CD14-positive monocyte (primary cell): ENCODE results near the gene PHLDA2. TPM values are rescaled to one million over a fixed set of nuclear protein-coding genes. Genes with fewer than 3 reads are reported as not detected.

ENCODE experiments used
- DNase-seq, 3 donors: peaks; one replicate each; pipeline ENCODE4 v3.0.0-alpha.2; 2011 to 2022
- H2AFZ ChIP-seq: 2 replicates; pipeline ENCODE4 v1.6.0; 2012; ENCODE audit warnings: mild to moderate bottlenecking, low read depth, low read length, inconsistent platforms; ENCODE audit not compliant: insufficient read depth, poor library complexity, severe bottlenecking
- H3K27ac ChIP-seq, 2 donors: 1 replicate in 1 of 2; 2 replicates in 1 of 2; pipeline ENCODE4 v1.5.1; 2012 to 2013; ENCODE audit warnings: low read length in 2 of 2, control low read depth in 1 of 2, inconsistent platforms in 1 of 2, low read depth in 1 of 2, mild to moderate bottlenecking in 1 of 2
- H3K27me3 ChIP-seq, 2 donors: one replicate each; pipeline versions ENCODE4 v1.6.0 to v1.6.1; 2011 to 2013; ENCODE audit warnings: low read length in 2 of 2; ENCODE audit not compliant: control insufficient read depth in 2 of 2, insufficient read depth in 2 of 2
- H3K36me3 ChIP-seq, 2 donors: replicated peaks in 1 of 2; 1 replicate in 1 of 2; 2 replicates in 1 of 2; pipeline versions ENCODE4 v1.5.1 to v1.6.1; 2012 to 2013; ENCODE audit warnings: low read length in 2 of 2, control low read depth in 1 of 2, inconsistent platforms in 1 of 2, mild to moderate bottlenecking in 1 of 2; ENCODE audit not compliant: insufficient read depth in 2 of 2, control insufficient read depth in 1 of 2
- H3K4me1 ChIP-seq, 2 donors: 1 replicate in 1 of 2; 2 replicates in 1 of 2; pipeline versions ENCODE4 v1.5.1 to v1.6.1; 2012 to 2013; ENCODE audit warnings: low read length in 2 of 2, control low read depth in 1 of 2, inconsistent platforms in 1 of 2, mild to moderate bottlenecking in 1 of 2, moderate library complexity in 1 of 2; ENCODE audit not compliant: insufficient read depth in 2 of 2, control insufficient read depth in 1 of 2
- H3K4me2 ChIP-seq: replicated peaks from 2 replicates; pipeline ENCODE3; 2012; ENCODE audit warnings: low read length, moderate library complexity, mild to moderate bottlenecking; ENCODE audit not compliant: poor library complexity, severe bottlenecking; ENCODE audit errors: extremely low read depth
- H3K4me3 ChIP-seq, 3 experiments: fragments of 200-600 bp in 1 of 3; sonication (generic) in 1 of 3; replicated peaks in 1 of 3; 1 replicate in 2 of 3; 2 replicates in 1 of 3; pipeline ENCODE4 v1.5.1; 2011 to 2013; ENCODE audit warnings: low read length in 3 of 3, mild to moderate bottlenecking in 3 of 3, control low read depth in 2 of 3, low read depth in 2 of 3, inconsistent platforms in 1 of 3, moderate library complexity in 1 of 3
- H3K79me2 ChIP-seq: 2 replicates; pipeline ENCODE4 v1.6.0; 2012; ENCODE audit warnings: mild to moderate bottlenecking, control low read depth, inconsistent platforms, low read length, moderate library complexity; ENCODE audit not compliant: insufficient read depth
- H3K9ac ChIP-seq: 2 replicates; pipeline ENCODE4 v1.6.0; 2017; ENCODE audit warnings: low read length, mild to moderate bottlenecking; ENCODE audit not compliant: insufficient read depth, poor library complexity, severe bottlenecking
- H3K9me3 ChIP-seq, 2 donors: replicated peaks in 1 of 2; 1 replicate in 1 of 2; 2 replicates in 1 of 2; pipeline versions ENCODE4 v1.5.1 to v1.6.1; 2012 to 2013; ENCODE audit warnings: low read length in 2 of 2, control low read depth in 1 of 2; ENCODE audit not compliant: control insufficient read depth in 1 of 2, insufficient read depth in 1 of 2
- H4K20me1 ChIP-seq: 2 replicates; pipeline ENCODE4 v1.6.0; 2012; ENCODE audit warnings: mild to moderate bottlenecking, low read length, control low read depth, moderate library complexity; ENCODE audit not compliant: insufficient read depth
- H3K27ac Mint-ChIP-seq, 7 donors: one replicate each; pipeline ENCODE4 v1.8.0; 2020; ENCODE audit warnings: mild to moderate bottlenecking in 7 of 7, mixed read lengths in 7 of 7, moderate library complexity in 6 of 7, inconsistent platforms in 2 of 7
- H3K27me3 Mint-ChIP-seq, 3 donors: one replicate each; pipeline ENCODE4 v1.8.0; 2021 to 2022; ENCODE audit warnings: low read depth in 3 of 3, mild to moderate bottlenecking in 3 of 3, mixed read lengths in 3 of 3, moderate library complexity in 3 of 3, inconsistent platforms in 1 of 3
- H3K36me3 Mint-ChIP-seq, 2 donors: one replicate each; pipeline ENCODE4 v1.8.0; 2020; ENCODE audit warnings: mixed read lengths in 2 of 2, inconsistent platforms in 1 of 2, mild to moderate bottlenecking in 1 of 2
- H3K4me1 Mint-ChIP-seq: one replicate; pipeline ENCODE4 v1.8.0; 2020; ENCODE audit warnings: mild to moderate bottlenecking, mixed read lengths
- H3K4me3 Mint-ChIP-seq, 2 donors: one replicate each; pipeline ENCODE4 v1.8.0; 2020; ENCODE audit warnings: mild to moderate bottlenecking in 2 of 2, mixed read lengths in 2 of 2, moderate library complexity in 1 of 2
- H3K9me3 Mint-ChIP-seq, 7 donors: one replicate each; pipeline ENCODE4 v1.8.0; 2020 to 2022; ENCODE audit warnings: mixed read lengths in 7 of 7, mild to moderate bottlenecking in 6 of 7, moderate library complexity in 6 of 7, inconsistent platforms in 2 of 7
- WGBS: methylation state at CpG from one replicate; pipeline ENCODE4 v1.1.5; 2013; ENCODE audit warnings: missing lambda C conversion rate; ENCODE audit not compliant: insufficient coverage; 5-methylcytosine and 5-hydroxymethylcytosine counted together
- intact Hi-C, 2 donors: fragments of 100-400 bp; cut with micrococcal nuclease; formaldehyde crosslinking; loops; one replicate each; pipeline versions ENCODE4 v1.15.0 to v1.15.1; 2023
- polyA plus RNA-seq, 3 donors: library from polyadenylated mRNA; depleted of rRNA in 1 of 3; unstranded in 2 of 3; stranded (reverse) in 1 of 3; fragments of 300-500 nt in 2 of 3; fragments of >200 nt in 1 of 3; fragmentation: Illumina TruSeq in 2 of 3; gene quantifications; 1 replicate in 2 of 3; 2 replicates in 1 of 3; pipeline ENCODE4 v1.2.3, GENCODE V29; 2012 to 2021
- TF ChIP-seq, protein P1 (sequence below): fragments of 200-600 bp; IDR thresholded peaks from one replicate; pipeline ENCODE4 v1.8.0; 2022; ENCODE audit warnings: antibody characterized with exemption, mild to moderate bottlenecking

PHLDA2 gene
- polyA plus RNA-seq, 3 donors = 2.6 to 54.5 (median 4.7) TPM

DNA sequence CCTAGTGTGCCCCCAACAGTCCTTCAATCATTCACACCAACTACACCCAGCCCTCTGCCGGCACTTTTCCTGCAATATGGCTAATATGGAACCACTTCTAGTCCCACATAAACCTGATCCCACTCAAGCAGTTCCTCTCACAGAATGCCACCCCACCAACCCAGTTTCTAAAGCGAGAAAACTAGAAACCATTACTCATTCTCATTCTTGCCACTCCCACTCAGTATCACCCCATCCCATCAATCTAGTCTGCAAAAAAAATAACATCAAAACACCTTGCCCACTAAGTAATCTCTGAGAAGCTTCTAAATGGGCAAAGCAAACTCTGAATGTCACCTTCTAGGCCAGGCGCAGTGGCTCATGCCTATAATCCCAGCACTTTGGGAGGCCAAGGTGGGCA lies 45.1 kb upstream of the PHLDA2 start:
- no peak overlapping the region for H3K4me3 Mint-ChIP-seq
- H3K79me2 ChIP-seq = peaks cover 69% of the 10 kb centered on the region
- H3K27me3 Mint-ChIP-seq = no peaks in the 10 kb centered on the region
- H3K27me3 ChIP-seq = no peaks in the 10 kb centered on the region
- TF ChIP-seq, protein P1, sequence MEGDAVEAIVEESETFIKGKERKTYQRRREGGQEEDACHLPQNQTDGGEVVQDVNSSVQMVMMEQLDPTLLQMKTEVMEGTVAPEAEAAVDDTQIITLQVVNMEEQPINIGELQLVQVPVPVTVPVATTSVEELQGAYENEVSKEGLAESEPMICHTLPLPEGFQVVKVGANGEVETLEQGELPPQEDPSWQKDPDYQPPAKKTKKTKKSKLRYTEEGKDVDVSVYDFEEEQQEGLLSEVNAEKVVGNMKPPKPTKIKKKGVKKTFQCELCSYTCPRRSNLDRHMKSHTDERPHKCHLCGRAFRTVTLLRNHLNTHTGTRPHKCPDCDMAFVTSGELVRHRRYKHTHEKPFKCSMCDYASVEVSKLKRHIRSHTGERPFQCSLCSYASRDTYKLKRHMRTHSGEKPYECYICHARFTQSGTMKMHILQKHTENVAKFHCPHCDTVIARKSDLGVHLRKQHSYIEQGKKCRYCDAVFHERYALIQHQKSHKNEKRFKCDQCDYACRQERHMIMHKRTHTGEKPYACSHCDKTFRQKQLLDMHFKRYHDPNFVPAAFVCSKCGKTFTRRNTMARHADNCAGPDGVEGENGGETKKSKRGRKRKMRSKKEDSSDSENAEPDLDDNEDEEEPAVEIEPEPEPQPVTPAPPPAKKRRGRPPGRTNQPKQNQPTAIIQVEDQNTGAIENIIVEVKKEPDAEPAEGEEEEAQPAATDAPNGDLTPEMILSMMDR = no peak
- H3K4me1 ChIP-seq = no peaks in the 10 kb centered on the region
- H2AFZ ChIP-seq = no peak overlapping the region
- intact Hi-C loops = loop anchor here in 1 of 2 donors (10.0 kb wide), 1 partner anchor 61 kb away; no protein-coding TSS in a partner anchor
- H3K36me3 ChIP-seq = peaks cover 97 to 100% of the 10 kb centered on the region in 2 donors
- H3K4me3 ChIP-seq = no peak overlapping the region
- H3K9me3 ChIP-seq = no peaks in the 10 kb centered on the region
- peaks cover 85 to 98% of the 10 kb centered on the region in 2 donors for H3K36me3 Mint-ChIP-seq
- peak overlapping the region in 2 of 7 donors; percentile 2 to 86 for H3K27ac Mint-ChIP-seq
- no peak overlapping the region for H3K27ac ChIP-seq
- no peak overlapping the region for H3K9ac ChIP-seq
- WGBS = 95% methylated on average over 3 of the region's 3 CpGs
- H3K4me2 ChIP-seq = no peak overlapping the region
- no peak for DNase-seq
- peaks cover 64% of the 10 kb centered on the region for H4K20me1 ChIP-seq
- no peaks in the 10 kb centered on the region for H3K9me3 Mint-ChIP-seq
- peaks cover 2% of the 10 kb centered on the region for H3K4me1 Mint-ChIP-seq

DNA sequence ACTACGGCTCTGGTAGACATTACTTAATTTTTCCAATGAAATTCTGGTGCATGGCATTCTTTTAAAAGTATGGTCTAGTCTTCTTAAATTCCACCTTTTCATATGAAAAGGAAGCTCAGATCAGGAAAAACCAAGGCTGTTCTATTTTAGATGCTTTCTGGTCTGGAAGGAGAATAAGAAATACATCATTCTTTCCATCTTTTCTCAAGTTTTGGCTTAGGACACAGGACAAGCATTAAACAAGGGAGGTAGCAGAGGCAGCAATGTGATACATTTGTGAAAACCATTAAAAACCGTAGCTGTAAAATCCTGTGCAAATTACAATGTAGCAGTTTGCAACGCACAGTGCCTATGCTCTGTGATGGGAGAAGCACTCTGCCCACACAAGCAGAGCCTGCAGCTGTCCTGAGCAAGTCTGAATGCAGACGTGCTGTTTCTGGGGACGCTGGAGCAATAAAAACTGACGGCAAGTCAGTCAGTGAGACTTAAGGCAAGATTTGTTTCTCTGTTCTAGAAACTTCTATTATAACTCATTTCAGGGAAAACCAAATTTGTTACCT lies 39.2 kb upstream of the PHLDA2 start:
- Histone ChIP-seq H3K27me3 (no peaks in the 10 kb centered on the region), H3K9me3 (no peaks in the 10 kb centered on the region), H3K4me2 (no peak overlapping the region), H3K36me3 (peaks cover 97 to 98% of the 10 kb centered on the region in 2 donors), H2AFZ (no peak overlapping the region), H3K27ac (peak overlapping the region in 1 of 2 donors; percentile 3), H4K20me1 (peaks cover 42% of the 10 kb centered on the region), H3K79me2 (peaks cover 53% of the 10 kb centered on the region), H3K9ac (no peak overlapping the region), H3K4me1 (peaks cover under 1 to 5% of the 10 kb centered on the region in 2 donors), H3K4me3 (no peak overlapping the region)
- no peaks in the 10 kb centered on the region for H3K27me3 Mint-ChIP-seq
- DNase-seq = no peak
- TF ChIP-seq, protein P1 = no peak
- 100% methylated on average over 2 of the region's 6 CpGs for WGBS
- H3K27ac Mint-ChIP-seq = no peak overlapping the region
- no peaks in the 10 kb centered on the region for H3K9me3 Mint-ChIP-seq
- H3K4me3 Mint-ChIP-seq = no peak overlapping the region
- peaks cover 90 to 98% of the 10 kb centered on the region in 2 donors for H3K36me3 Mint-ChIP-seq
- peaks cover 4% of the 10 kb centered on the region for H3K4me1 Mint-ChIP-seq
- intact Hi-C loops = loop anchor here in 1 of 2 donors (10.0 kb wide), 1 partner anchor 434 kb away; no protein-coding TSS in a partner anchor
